Mesodermal cell (in vitro differentiated cells): ENCODE data around the gene TBX10.
A peak's percentile ranks its signal among the peaks of the same experiment; 100 is the strongest.

Experiments used
- H3K27ac ChIP-seq: 2 replicates; pipeline ENCODE4 v1.7.0; 2013; ENCODE audit warnings: mild to moderate bottlenecking, low read depth, low read length, moderate library complexity; ENCODE audit not compliant: severe bottlenecking
- H3K36me3 ChIP-seq: 2 replicates; pipeline ENCODE4 v1.7.1; 2013; ENCODE audit warnings: mild to moderate bottlenecking, low read length, moderate library complexity; ENCODE audit not compliant: control insufficient read depth, insufficient read depth
- H3K4me1 ChIP-seq: one replicate; pipeline ENCODE4 v1.7.1; 2013; ENCODE audit warnings: mild to moderate bottlenecking, low read length; ENCODE audit not compliant: insufficient read depth, control insufficient read depth, poor library complexity, severe bottlenecking
- H3K4me3 ChIP-seq: 2 replicates; pipeline ENCODE4 v1.7.0; 2013; ENCODE audit warnings: low read length, control low read depth, mild to moderate bottlenecking; ENCODE audit not compliant: insufficient read depth, poor library complexity, severe bottlenecking; ENCODE audit errors: extremely low read depth
- H3K9me3 ChIP-seq: 2 replicates; pipeline ENCODE4 v1.7.1; 2013; ENCODE audit warnings: mild to moderate bottlenecking, low read length, moderate library complexity; ENCODE audit not compliant: control insufficient read depth
- WGBS, 2 experiments: methylation state at CpG; one replicate each; pipeline ENCODE4 v1.1.5; 2013; ENCODE audit warnings: missing lambda C conversion rate in 2 of 2; ENCODE audit not compliant: insufficient coverage in 2 of 2; 5-methylcytosine and 5-hydroxymethylcytosine counted together

TBX10 gene

GRCh38 chr11:67588136-67588503 lies 51.4 kb downstream of the TBX10 start:
- Histone ChIP-seq H3K9me3 (no peaks in the 10 kb centered on the region), H3K36me3 (peaks cover 46% of the 10 kb centered on the region), H3K27ac (no peak overlapping the region), H3K4me3 (no peak overlapping the region), H3K4me1 (peaks cover 12% of the 10 kb centered on the region)
- WGBS, 2 experiments: 100% methylated on average over 1 of the region's 1 CpG; no CpG with 5 or more reads in 1 of the 2 experiments

GRCh38 chr11:67586568-67587250 lies 52.9 kb downstream of the TBX10 start:
- no peak overlapping the region for H3K4me3 ChIP-seq
- peaks cover 46% of the 10 kb centered on the region for H3K36me3 ChIP-seq
- H3K27ac ChIP-seq: no peak overlapping the region
- H3K4me1 ChIP-seq: peaks cover 12% of the 10 kb centered on the region
- no peaks in the 10 kb centered on the region for H3K9me3 ChIP-seq
- 94 to 97% methylated on average over 5 of the region's 5 CpGs for WGBS, 2 experiments

- Histone ChIP-seq H3K4me1 (peaks cover 12% of the 10 kb centered on the region), H3K9me3 (no peaks in the 10 kb centered on the region), H3K27ac (no peak overlapping the region), H3K4me3 (peak overlapping the region; percentile 16), H3K36me3 (peaks cover 46% of the 10 kb centered on the region)
- 80 to 82% methylated on average over 3 of the region's 4 CpGs for WGBS, 2 experiments
Measured at GRCh38 chr11:67585911-67586310, 53.7 kb downstream of the TBX10 start.

GRCh38 chr11:67584881-67585873 lies 54.4 kb downstream of the TBX10 start:
- peaks cover 12% of the 10 kb centered on the region for H3K4me1 ChIP-seq
- 85 to 90% methylated on average over 17 to 18 of the region's 21 CpGs for WGBS, 2 experiments
- H3K9me3 ChIP-seq: no peaks in the 10 kb centered on the region
- H3K4me3 ChIP-seq: peak overlapping the region; percentile 74
- peaks cover 46% of the 10 kb centered on the region for H3K36me3 ChIP-seq
- H3K27ac ChIP-seq: no peak overlapping the region

GRCh38 chr11:67584205-67584880 lies 55.2 kb downstream of the TBX10 start:
- Histone ChIP-seq H3K4me1 (peaks cover 12% of the 10 kb centered on the region), H3K36me3 (peaks cover 45% of the 10 kb centered on the region), H3K4me3 (peak overlapping the region; percentile 74), H3K9me3 (no peaks in the 10 kb centered on the region), H3K27ac (peak overlapping the region; percentile 86)
- WGBS, 2 experiments: 21% methylated on average over 13 to 17 of the region's 33 CpGs

GRCh38 chr11:67583247-67584204 lies 56.0 kb downstream of the TBX10 start, which contains the start of gene GSTP1:
Gene GSTP1 (plus strand): TSS chr11:67583812. CDS start chr11:67583844, 32 bp downstream.
- 0% methylated on average over 41 to 60 of the region's 81 CpGs for WGBS, 2 experiments
- Histone ChIP-seq H3K4me1 (peaks cover 12% of the 10 kb centered on the region), H3K27ac (peak within 1 kb of the TSS; percentile 86), H3K9me3 (no peaks in the 10 kb centered on the region), H3K36me3 (peaks cover 39% of the 10 kb centered on the region), H3K4me3 (peak within 1 kb of the TSS; percentile 74)

GRCh38 chr11:67582011-67582410 lies 57.6 kb downstream of the TBX10 start:
- Histone ChIP-seq H3K4me1 (peaks cover 12% of the 10 kb centered on the region), H3K9me3 (no peaks in the 10 kb centered on the region), H3K36me3 (peaks cover 25% of the 10 kb centered on the region), H3K4me3 (no peak overlapping the region), H3K27ac (no peak overlapping the region)
- no CpG with 5 or more reads among the region's 4 CpGs for whole genome bisulfite sequencing, 2 experiments

GRCh38 chr11:67581469-67581868 lies 58.1 kb downstream of the TBX10 start:
- Histone ChIP-seq H3K4me1 (peaks cover 12% of the 10 kb centered on the region), H3K36me3 (peaks cover 20% of the 10 kb centered on the region), H3K4me3 (no peak overlapping the region), H3K27ac (no peak overlapping the region), H3K9me3 (no peaks in the 10 kb centered on the region)
- WGBS, 2 experiments: 61 to 70% methylated on average over 9 to 10 of the region's 11 CpGs
